HG03378 (cell line): ENCODE measurements around the gene KLHL29.

Experiments used
- ATAC-seq: cut with Tn5 transposase; IDR thresholded peaks from one replicate; pipeline ENCODE4 v1.9.1; 2021; ENCODE audit warnings: mild to moderate bottlenecking, moderate library complexity; ENCODE audit not compliant: unreplicated experiment

KLHL29 gene

GRCh38 chr2:23563673-23564614 is 179.0 kb downstream of the KLHL29 start:
- no peak for ATAC-seq

GRCh38 chr2:23564615-23564960 is 179.6 kb downstream of the KLHL29 start:
- no peak for ATAC-seq

GRCh38 chr2:23565374-23565773 is 180.4 kb downstream of the KLHL29 start:
- ATAC-seq, result no peak

- ATAC-seq, result no peak
These were observed 180.8 kb downstream of the KLHL29 start for GRCh38 chr2:23565814-23566213.

- no peak for ATAC-seq
These were observed 181.5 kb downstream of the KLHL29 start for GRCh38 chr2:23566241-23567142.

DNA sequence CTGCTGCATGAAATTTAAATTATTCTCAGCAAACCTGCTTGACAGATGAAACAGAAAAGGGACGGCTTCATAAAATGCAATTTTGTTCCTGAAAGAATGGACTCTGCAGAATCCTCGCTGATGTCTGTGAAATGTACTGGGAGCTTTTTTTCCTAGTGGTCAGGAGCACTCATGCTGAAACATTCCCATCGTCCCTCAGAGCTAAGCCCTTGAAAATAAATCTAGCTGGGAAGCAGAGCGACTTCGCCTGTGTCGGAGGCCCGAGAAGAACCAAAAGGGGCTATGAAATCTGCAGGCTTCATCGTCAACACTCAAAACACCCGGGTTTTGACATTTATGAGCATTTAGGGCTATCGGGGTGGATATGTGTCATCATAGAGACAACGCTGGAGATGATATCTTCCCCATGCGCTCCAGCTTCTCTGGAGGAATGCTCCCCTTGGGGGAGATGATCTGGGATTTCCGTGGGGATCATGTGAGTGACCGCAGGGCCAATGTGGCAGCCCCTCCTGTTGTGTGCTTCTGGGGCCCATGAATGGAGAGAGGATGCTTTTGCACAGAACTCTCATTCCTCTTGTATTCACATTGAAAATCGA is 182.3 kb downstream of the KLHL29 start:
- ATAC-seq, result no peak

DNA sequence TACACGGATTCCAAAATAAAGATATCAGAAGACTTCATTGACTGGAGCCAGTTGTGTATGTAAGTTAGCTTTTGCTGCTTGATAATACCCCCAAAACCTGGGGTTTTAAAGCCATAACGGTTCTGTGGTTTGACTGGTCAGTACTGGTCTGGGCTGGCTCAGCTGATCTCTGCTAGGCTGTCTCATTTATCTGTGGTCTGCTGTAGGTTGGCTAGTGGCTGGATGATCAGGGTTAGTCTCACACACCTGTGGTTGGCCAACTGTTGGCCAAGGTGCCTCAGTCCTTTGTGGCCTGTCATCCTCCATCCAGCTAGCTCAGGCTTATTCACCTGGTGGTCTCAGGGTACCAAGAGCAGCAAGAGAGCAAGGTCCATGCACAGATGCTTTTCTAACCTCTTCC is 183.2 kb downstream of the KLHL29 start:
- no peak for ATAC-seq

DNA sequence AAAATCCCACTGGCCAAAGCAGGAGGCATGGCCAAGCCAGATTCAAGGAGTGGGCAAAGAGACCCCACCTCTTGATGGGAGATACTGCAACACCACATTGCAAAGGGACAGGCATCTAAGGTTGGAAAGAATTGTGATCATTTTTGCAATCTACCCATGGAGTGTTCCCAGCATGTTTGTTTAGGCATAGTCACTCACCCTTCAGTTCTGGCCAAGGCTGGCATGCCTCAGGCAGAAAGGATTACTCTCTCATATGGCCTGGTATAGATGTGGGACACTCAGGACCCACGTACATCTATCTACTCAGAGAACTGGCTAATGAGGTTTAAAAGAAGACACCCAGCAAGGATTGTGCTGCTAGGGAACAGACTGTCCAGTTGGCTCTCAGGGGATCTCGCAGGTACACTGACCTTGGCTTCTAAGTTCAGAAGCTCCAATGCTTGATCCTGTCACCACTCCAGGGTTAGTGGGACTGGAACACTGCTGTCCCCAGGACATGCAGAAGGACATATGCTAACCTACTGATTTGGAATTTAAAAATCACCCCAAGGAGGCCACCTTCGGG is 183.7 kb downstream of the KLHL29 start:
- no peak for ATAC-seq

GRCh38 chr2:23569761-23570365 is 184.9 kb downstream of the KLHL29 start:
- ATAC-seq, result no peak

DNA sequence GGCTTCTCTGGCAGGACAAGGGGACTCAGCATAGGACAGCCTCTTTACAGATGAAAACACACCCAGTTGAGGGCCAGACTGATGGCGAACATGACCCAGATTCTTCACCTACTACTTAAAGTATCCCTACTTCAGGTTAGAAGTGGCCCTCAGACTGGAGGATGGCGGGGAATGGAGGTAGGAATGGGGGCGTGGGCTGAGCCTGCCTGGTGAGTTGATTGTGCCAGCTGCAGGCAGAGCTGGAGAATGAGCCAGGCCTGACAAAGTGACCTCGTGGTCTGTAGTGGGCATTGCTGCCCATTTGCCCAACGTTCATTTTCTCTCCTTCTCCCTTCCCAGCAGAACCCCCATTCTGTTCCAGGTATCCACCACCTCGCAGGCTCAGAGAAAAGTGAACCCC is 186.1 kb downstream of the KLHL29 start:
- ATAC-seq, result no peak

DNA sequence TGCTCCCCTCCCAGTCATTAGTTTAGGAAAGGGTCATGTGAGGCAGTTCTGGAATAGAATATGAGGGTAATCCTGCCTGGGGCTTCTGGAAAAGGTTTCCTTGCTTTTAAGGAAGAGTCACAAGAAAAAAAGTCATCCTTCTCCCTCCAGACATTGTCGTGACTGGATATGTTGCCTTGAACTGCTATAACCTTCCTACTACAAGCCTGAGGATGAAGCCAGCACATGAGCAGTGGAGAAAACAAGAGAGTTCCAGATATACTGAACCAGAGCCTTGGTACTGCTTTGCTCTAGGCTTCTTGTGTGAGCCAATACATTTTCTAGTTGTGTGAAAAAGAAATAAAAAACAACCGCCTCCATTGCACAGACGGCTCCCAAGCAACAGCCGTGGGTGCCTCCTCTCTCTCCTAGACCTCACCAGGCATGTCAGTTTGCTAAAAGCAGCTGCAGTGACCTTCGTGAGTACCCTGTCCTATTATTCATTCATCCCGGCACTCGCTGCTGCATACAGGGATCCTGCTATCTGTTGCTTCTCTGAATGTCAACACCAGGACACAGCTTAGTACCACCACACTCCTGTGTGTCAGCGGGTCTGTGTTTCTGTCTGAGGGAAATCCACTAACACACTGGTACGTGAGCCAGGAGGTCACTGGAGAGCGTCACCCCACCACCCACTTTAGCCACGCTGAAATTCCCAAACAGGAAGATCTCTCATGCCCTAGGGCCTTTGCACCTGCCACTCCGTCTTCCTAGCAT is 186.7 kb downstream of the KLHL29 start:
- ATAC-seq, result no peak

DNA sequence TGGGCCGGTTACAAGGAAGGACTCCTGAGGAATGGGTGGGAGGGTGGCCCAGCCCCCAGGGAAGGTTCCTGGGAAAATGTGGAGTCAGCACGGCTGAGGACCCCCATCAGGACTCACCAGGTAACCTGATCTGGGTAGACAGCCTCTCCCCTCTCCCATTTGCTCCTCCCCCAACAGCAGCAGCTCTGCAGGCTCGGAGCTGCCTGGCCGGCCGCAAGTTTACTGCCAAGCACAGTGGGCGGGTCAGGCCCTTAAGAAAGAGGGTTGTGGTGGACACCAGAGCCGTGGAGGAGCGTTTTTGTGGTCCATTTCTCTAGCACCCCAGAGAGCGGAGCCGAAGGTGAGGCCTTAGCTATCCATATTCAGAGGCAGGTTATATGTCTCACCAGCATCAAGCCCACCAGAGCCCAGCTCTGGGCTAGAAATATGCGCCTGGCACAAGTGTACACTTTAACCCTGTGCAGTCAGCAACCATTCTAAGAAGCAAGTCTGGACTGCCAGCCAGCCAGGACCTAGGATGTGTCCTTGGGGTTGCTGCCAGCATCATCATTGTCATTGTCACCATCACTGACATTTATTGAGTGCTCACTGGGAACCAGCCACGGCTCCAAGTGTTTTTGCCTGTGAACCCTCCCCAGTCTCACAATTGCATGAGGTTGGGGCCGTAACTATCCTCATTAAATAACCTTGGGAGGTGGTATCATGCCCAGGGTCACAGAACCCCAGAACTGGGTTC is 190.1 kb downstream of the KLHL29 start:
- no peak for ATAC-seq

GRCh38 chr2:23578964-23579671 is 194.1 kb downstream of the KLHL29 start:
- no peak for ATAC-seq

DNA sequence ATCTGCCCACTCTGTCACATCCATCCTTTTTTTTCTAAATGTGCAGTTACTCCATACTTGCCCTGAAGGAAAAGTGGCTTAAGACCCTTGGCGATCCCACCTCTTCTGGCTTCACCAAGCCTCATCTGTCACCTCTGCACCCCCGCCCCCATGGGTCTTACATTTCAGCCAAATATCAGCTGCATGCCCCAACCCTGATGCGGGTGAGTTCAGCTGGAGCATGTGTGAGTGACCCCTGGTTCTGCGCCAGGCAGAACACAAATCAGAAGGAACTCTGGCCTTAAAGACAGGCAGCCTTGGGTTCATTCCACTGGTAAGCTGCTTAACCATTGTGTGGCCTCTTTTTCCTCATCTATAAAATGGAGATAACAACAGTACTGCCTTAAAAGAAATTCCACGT is 194.7 kb downstream of the KLHL29 start:
- no peak for ATAC-seq

- no peak for ATAC-seq
These were observed 198.5 kb downstream of the KLHL29 start for GRCh38 chr2:23583467-23583866.

DNA sequence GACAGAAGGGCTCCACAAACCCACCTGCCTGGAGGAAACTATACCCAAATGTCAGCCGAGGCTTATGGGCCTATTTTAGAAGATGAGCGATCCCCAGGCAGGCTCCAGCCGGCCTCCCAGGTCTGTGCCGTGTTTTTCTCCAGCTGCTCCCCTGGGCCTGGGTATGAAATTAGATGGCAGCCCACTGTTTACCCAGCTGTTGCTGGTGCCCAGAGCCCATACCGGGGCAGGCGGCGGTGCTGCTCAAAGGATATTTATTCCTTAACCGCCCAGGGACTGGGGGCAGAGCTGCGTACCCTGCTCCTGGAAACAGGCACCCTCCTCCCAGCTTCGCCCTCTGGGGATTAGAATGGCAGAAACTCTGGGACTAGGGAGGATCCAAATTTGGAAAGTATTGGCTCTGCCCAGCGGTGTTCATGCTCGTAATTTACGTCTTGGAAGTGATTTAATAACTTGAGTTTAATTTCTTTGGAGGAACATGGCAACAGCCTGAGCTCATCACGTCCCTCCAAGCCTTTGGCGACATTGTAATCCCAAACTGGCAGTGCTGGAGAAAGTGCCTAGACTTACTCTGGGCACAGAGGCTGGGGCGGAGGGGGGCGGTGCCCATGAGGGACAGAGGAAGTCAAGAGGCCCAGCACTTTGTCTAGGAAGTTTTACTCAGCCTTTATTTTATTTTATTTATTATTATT is 199.2 kb downstream of the KLHL29 start:
- ATAC-seq, result no peak

GRCh38 chr2:23585273-23586170 is 200.5 kb downstream of the KLHL29 start:
- ATAC-seq, result no peak
